Activated CD4-positive, alpha-beta T cell treated with anti-CD3 and anti-CD28 coated beads for 4 hours (primary cell): ENCODE measurements around the gene LIPG.

Experiments used
- DNase-seq, 2 donors: peaks; one replicate each; pipeline ENCODE4 v3.0.0-alpha.2; 2020

Gene LIPG

GRCh38 chr18:49640741-49641140 is 78.9 kb downstream of the LIPG start:
- DNase-seq = no peak

DNA sequence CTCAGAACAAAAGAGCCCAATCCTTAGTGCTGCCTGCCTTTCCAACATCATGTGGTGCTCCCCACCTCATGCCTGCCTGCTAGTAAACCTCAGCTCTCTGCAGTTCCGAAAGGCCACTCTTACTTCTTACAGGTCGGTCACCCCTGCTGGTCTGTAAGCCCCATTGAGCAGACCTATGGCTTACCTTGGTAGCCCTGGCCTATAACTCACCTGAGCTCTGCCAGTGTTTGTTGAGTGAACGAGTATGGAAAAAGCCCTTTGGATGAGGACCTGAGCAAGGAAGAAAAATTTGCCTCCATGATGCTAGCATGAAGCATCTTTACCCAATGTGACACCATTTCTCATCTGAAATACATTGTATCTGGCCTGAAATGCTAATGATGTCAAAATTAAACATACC is 83.3 kb downstream of the LIPG start:
- no peak for DNase-seq

GRCh38 chr18:49645841-49646351 is 84.0 kb downstream of the LIPG start:
- no peak for DNase-seq

DNA sequence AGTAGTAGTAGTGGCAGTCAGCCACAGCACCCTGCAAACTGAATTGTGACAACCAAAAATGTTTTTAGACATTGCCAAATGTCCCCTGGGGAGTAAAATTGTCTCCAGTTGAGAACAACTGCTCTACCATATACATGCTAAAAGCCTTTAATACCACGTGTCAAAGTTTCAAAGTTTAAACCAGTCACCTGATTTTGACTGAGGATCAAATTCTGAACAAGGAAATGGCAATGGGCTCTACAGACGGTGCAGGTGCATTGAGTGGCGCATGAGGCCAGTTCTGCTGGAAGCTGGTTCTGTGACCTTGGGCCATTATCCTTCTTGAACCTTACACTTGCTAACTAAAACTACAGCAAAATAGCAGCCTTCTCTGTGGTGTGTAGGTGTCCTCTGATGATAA is 85.0 kb downstream of the LIPG start:
- no peak for DNase-seq

- no peak for DNase-seq
Measured at GRCh38 chr18:49647496-49648168, 85.8 kb downstream of the LIPG start.

DNA sequence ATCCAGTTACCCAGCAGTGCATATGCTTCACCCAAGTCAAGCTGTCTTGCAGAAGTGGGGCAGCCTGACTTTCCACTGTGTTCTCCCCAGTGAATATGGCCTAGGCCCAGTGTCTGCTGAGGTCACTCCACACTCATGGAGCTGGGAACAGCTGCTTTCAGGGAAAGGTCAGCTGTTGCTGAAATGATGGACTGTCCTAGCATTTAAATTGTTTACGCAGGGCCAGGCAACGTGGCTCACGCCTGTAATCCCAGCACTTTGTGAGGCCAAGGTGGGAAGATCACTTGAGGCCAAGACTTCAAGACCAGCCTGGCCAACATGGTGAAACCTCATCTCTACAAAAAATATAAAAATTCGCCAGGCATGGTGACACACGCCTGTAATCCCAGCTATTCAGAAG is 86.5 kb downstream of the LIPG start:
- DNase-seq = no peak
